GM19438 (cell line): Measurements from ENCODE around the gene TM7SF3.
A peak's percentile ranks its signal among the peaks of the same experiment; 100 is the strongest.
"Not testable (repeated sequence)": the region's sequence is repeated elsewhere in the genome, so short reads cannot be mapped to it uniquely, and the experiment has no call there.

ENCODE experiments used
- ATAC-seq: cut with Tn5 transposase; IDR thresholded peaks from one replicate; pipeline ENCODE4 v1.9.1; 2021; ENCODE audit warnings: low read depth; ENCODE audit not compliant: unreplicated experiment

Gene TM7SF3

GRCh38 chr12:26987634-26988424, 26.4 kb downstream of the TM7SF3 start:
- no peak for ATAC-seq

- no peak for ATAC-seq
Measured at GRCh38 chr12:26982866-26983265, 31.3 kb downstream of the TM7SF3 start.

GRCh38 chr12:26979733-26980132, 34.5 kb downstream of the TM7SF3 start:
- ATAC-seq, result no peak

GRCh38 chr12:26978801-26979200, 35.4 kb downstream of the TM7SF3 start:
- ATAC-seq, result no peak

- no peak for ATAC-seq
Measured at GRCh38 chr12:26976687-26977086, 37.5 kb downstream of the TM7SF3 start.

- peak; percentile 97 for ATAC-seq
Measured at GRCh38 chr12:26971963-26972362, 42.2 kb downstream of the TM7SF3 start.

GRCh38 chr12:26970136-26970535, 44.0 kb downstream of the TM7SF3 start:
- ATAC-seq, result no peak

GRCh38 chr12:26966842-26967241, 47.3 kb downstream of the TM7SF3 start:
- no peak for ATAC-seq

GRCh38 chr12:26963413-26963812, 50.8 kb downstream of the TM7SF3 start:
- ATAC-seq, result no peak

- no peak for ATAC-seq
Measured at GRCh38 chr12:26961803-26962202, 52.4 kb downstream of the TM7SF3 start.

GRCh38 chr12:26961391-26961790, 52.8 kb downstream of the TM7SF3 start:
- not testable (repeated sequence) for ATAC-seq

- no peak for ATAC-seq
Measured at GRCh38 chr12:26954027-26954426, 60.2 kb downstream of the TM7SF3 start.

- ATAC-seq, result no peak
Measured at GRCh38 chr12:26953447-26953846, 60.7 kb downstream of the TM7SF3 start.

- no peak for ATAC-seq
Measured at GRCh38 chr12:26948309-26948708, 65.9 kb downstream of the TM7SF3 start.

GRCh38 chr12:26941215-26941594, 73.0 kb downstream of the TM7SF3 start:
- ATAC-seq, result no peak

GRCh38 chr12:26940516-26941214, 73.5 kb downstream of the TM7SF3 start:
- no peak for ATAC-seq

- no peak for ATAC-seq
Measured at GRCh38 chr12:26939953-26940352, 74.2 kb downstream of the TM7SF3 start.

- ATAC-seq, result no peak
Measured at GRCh38 chr12:26939192-26939832, 74.9 kb downstream of the TM7SF3 start.

GRCh38 chr12:26938701-26939062, 75.5 kb downstream of the TM7SF3 start:
- ATAC-seq, result peak; percentile 16

- peak; percentile 80 for ATAC-seq
Measured at GRCh38 chr12:26937863-26938700, 76.1 kb downstream of the TM7SF3 start, which contains the start of the genes FGFR1OP2 and INTS13. Gene FGFR1OP2 (plus strand): TSS chr12:26938470. CDS start chr12:26954159, 15,689 bp downstream. Gene INTS13 (minus strand): TSS chr12:26937981. CDS start chr12:26936803, 1,178 bp downstream.
